K562 (cell line): ENCODE measurements around the gene LRRC43. TPM values are rescaled to one million over a fixed set of nuclear protein-coding genes. Genes with fewer than 3 reads are reported as not detected.

Experiments
- EGR1 ChIP-seq: fragments of 450-650 bp; conservative IDR thresholded peaks from 2 replicates; pipeline ENCODE4 v1.6.1; 2017; ENCODE audit warnings: mild to moderate bottlenecking
- NCOA2 ChIP-seq, 2 experiments: fragments of 450-650 bp; IDR thresholded peaks; 2 replicates each; pipeline ENCODE4 v1.6.1; 2018; ENCODE audit warnings: mild to moderate bottlenecking in 2 of 2, moderate library complexity in 1 of 2; ENCODE audit not compliant: partially characterized antibody in 2 of 2
- polyA plus RNA-seq, 8 experiments: library from polyadenylated mRNA; depleted of rRNA in 4 of 8; stranded (reverse) in 5 of 8; unstranded in 3 of 8; fragments of >200 nt; fragmentation: Nextera tagmentation in 2 of 8; fragmentation: Illumina TruSeq in 1 of 8; extraction: Ambion mirVana in 2 of 8; extraction: Trizol in 1 of 8; gene quantifications; 2 replicates each; pipeline versions ENCODE4 v1.2.1 to v1.2.3, GENCODE V29; 2011 to 2014; ENCODE audit warnings: inconsistent platforms in 1 of 8, missing spikeins in 1 of 8
- total RNA-seq, 7 experiments: library from RNA; depleted of rRNA in 6 of 7; stranded (reverse); fragments of >200 nt in 6 of 7; fragmentation: Illumina TruSeq in 2 of 7; extraction: Trizol in 2 of 7; gene quantifications; 2 replicates each; pipeline versions ENCODE4 v1.2.1 to v1.2.3, GENCODE V29; 2011 to 2021; ENCODE audit warnings: low replicate concordance in 1 of 7
- TF ChIP-seq, protein P1 (sequence below), 2 experiments: fragments of 450-650 bp; formaldehyde crosslinking in 1 of 2; IDR thresholded peaks; 2 replicates each; pipeline versions ENCODE4 v1.4.0 to v1.6.1; 2014 to 2020; ENCODE audit warnings: mild to moderate bottlenecking in 2 of 2, borderline replicate concordance in 1 of 2, low read depth in 1 of 2

Gene LRRC43
- total and polyA plus RNA-seq, 9 of the 15 experiments (the other 6 are each of a cell fraction or from before 2014, with no cell fraction given), result 0.19 TPM; not detected in 8

GRCh38 chr12:122167356-122167925 is 15.5 kb upstream of the LRRC43 start (continued):
- TF ChIP-seq, protein P1, sequence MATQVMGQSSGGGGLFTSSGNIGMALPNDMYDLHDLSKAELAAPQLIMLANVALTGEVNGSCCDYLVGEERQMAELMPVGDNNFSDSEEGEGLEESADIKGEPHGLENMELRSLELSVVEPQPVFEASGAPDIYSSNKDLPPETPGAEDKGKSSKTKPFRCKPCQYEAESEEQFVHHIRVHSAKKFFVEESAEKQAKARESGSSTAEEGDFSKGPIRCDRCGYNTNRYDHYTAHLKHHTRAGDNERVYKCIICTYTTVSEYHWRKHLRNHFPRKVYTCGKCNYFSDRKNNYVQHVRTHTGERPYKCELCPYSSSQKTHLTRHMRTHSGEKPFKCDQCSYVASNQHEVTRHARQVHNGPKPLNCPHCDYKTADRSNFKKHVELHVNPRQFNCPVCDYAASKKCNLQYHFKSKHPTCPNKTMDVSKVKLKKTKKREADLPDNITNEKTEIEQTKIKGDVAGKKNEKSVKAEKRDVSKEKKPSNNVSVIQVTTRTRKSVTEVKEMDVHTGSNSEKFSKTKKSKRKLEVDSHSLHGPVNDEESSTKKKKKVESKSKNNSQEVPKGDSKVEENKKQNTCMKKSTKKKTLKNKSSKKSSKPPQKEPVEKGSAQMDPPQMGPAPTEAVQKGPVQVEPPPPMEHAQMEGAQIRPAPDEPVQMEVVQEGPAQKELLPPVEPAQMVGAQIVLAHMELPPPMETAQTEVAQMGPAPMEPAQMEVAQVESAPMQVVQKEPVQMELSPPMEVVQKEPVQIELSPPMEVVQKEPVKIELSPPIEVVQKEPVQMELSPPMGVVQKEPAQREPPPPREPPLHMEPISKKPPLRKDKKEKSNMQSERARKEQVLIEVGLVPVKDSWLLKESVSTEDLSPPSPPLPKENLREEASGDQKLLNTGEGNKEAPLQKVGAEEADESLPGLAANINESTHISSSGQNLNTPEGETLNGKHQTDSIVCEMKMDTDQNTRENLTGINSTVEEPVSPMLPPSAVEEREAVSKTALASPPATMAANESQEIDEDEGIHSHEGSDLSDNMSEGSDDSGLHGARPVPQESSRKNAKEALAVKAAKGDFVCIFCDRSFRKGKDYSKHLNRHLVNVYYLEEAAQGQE (IDR thresholded peaks at IDR 0.05; ENCODE audit: borderline replicate concordance), result no peak
- TF ChIP-seq, protein P1 (CRISPR knock-in tag; IDR thresholded peaks at IDR 0.05; ENCODE audit: low read depth), result no peak
- no peak for TF ChIP-seq EGR1
- no peak for TF ChIP-seq NCOA2 (IDR thresholded peaks at IDR 0.05; ENCODE audit: partially characterized antibody in 2 of 2)
